Uterus (tissue), 2 donors: Measurements from ENCODE around the gene TMEM86A.

ENCODE experiments used
- CTCF ChIP-seq, 4 experiments: fragments of 200-600 bp in 2 of 4; fragments of 450-650 bp in 2 of 4; sonication (generic) in 2 of 4; IDR thresholded peaks; one replicate each; pipeline ENCODE4 v1.5.1; 2016 to 2019; ENCODE audit warnings: antibody characterized with exemption in 4 of 4, mild to moderate bottlenecking in 2 of 4, moderate library complexity in 1 of 4
- POLR2A ChIP-seq, 2 donors: fragments of 450-650 bp; IDR thresholded peaks; one replicate each; pipeline ENCODE4 v1.6.1; 2016; ENCODE audit warnings: antibody characterized with exemption in 2 of 2, mild to moderate bottlenecking in 1 of 2, moderate library complexity in 1 of 2

- TF ChIP-seq POLR2A (IDR thresholded peaks at IDR 0.05) (no peak), CTCF (IDR thresholded peaks at IDR 0.05) (no peak)
These were observed 1.8 kb downstream of the TMEM86A start for GRCh38 chr11:18700375-18700774.
